ENCODE results near the gene NECTIN2. TPM values are rescaled to one million over a fixed set of nuclear protein-coding genes. Genes with fewer than 3 reads are reported as not detected.
"Not testable (repeated sequence)": the region's sequence is repeated elsewhere in the genome, so short reads cannot be mapped to it uniquely, and the experiment has no call there.

NECTIN2 gene
- polyA plus RNA-seq, 4 donors = 149 to 180 (median 159) TPM

DNA sequence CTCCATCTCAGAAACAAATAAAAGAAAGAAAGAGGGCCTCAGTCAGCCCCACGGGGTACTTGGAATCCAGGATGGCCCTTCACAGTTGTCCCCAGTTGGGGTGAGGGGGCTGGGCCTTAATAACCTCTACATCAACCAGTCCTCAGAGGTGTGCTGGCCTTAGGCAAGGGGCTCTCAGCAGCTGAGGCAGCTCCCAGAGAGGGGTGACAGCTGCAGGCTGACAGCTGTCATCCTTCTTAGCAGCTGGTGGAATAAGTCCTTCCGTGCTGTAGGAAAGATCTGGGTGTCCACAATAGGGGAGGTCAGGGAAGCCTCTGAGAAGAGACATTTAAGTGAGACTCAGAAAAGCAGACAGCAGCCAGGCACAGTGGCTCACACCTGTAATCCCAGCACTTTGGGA lies 29.8 kb upstream of the NECTIN2 start:
- no peak for DNase-seq (ENCODE audit: low read depth in 4 of 4, low spot score in 3 of 4)

DNA sequence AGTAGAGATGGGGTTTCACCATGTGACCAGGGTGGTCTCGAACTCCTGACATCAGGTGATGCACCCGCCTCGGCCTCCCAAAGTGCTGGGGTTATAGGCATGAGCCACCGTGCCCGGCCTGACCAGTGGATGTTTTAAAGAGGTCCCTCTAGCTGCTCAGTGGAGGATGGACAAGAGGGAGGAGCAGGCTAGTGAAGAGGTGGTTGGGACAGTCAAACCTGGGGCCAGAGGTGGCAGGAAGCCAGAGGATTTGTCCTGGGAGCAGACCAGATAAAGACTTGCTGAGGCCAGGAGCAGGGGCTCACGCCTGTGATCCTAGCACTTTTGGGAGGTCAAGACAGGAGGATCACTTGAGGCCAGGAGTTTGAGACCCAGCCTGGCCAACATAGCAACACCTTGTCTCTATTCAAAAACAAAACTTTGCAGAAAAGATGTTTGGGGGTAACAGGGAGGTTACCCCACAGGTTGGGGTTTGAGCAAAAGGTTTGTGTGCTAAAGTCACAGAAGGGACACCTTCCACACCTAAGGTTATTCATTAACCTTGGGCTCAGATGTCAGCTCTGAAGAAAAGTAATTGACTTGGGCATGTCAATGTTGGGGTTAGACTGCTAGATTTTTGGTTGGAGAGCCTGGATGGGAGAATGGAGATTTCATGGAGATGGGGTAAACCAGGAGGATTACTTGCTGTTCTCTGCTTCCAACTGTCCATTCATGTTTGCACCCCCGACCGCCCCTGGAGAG lies 28.2 kb upstream of the NECTIN2 start:
- no peak for DNase-seq (ENCODE audit: low read depth in 4 of 4, low spot score in 3 of 4)

DNA sequence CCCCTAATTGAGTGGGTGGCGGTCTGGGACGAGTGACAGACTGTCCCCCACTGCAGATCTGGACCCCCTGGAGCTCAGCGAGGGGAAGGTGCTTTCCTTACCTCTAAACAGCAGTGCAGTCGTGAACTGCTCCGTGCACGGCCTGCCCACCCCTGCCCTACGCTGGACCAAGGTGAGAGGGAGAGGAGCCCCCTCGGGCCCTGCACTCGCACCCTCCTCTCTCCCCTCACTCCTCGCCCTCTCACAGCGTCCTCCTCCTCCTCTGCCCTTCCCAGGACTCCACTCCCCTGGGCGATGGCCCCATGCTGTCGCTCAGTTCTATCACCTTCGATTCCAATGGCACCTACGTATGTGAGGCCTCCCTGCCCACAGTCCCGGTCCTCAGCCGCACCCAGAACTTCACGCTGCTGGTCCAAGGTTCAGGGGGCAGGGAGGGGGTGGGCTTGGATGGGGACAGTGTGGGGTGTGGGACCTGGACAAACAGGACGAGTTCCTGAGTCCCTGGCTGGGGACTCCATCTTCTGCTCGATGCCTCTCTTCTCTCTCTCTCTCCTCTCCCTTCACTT lies 27.5 kb upstream of the NECTIN2 start:
- DNase-seq (ENCODE audit: low read depth in 4 of 4, low spot score in 3 of 4) = no peak

DNA sequence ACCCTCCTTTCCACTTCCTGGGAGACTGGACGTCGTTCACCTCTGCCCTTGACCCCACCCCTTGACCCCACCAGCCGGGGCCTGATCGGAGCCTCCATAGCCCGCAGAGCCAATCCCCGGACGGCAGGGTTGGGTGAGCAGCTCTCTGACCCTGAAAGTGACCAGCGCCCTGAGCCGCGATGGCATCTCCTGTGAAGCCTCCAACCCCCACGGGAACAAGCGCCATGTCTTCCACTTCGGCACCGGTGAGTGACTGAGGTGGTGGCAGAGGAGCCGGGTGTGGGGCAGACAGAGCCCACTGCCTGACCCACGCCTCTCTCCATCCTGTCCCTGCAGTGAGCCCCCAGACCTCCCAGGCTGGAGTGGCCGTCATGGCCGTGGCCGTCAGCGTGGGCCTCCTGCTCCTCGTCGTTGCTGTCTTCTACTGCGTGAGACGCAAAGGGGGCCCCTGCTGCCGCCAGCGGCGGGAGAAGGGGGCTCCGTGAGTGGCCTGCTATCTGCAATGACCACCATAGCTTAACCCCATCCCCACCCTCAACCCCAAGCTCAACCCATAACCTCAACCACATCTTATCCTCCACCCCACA lies 26.8 kb upstream of the NECTIN2 start:
- no peak for DNase-seq (ENCODE audit: low read depth in 4 of 4, low spot score in 3 of 4)

DNA sequence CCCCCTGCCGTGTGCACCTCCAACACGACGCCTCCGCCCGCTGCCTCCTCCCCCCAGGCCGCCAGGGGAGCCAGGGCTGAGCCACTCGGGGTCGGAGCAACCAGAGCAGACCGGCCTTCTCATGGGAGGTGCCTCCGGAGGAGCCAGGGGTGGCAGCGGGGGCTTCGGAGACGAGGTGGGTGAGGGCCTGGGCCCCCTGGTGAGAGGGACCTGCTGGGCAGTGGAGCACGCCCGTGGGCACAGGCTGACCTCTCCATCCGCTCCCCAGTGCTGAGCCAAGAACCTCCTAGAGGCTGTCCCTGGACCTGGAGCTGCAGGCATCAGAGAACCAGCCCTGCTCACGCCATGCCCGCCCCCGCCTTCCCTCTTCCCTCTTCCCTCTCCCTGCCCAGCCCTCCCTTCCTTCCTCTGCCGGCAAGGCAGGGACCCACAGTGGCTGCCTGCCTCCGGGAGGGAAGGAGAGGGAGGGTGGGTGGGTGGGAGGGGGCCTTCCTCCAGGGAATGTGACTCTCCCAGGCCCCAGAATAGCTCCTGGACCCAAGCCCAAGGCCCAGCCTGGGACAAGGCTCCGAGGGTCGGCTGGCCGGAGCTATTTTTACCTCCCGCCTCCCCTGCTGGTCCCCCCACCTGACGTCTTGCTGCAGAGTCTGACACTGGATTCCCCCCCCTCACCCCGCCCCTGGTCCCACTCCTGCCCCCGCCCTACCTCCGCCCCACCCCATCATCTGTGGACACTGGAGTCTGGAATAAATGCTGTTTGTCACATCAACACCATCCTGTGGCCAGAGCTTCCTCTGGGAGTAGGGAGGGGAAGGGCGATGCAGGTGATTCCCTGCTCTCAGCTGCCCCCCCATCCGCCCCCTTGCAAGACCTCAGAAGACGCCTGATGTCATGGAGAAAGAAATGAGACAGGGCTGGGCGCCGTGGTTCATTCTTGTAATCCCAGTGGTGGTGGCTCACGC lies 25.2 kb upstream of the NECTIN2 start:
- DNase-seq (ENCODE audit: low read depth in 4 of 4, low spot score in 3 of 4) = no peak

DNA sequence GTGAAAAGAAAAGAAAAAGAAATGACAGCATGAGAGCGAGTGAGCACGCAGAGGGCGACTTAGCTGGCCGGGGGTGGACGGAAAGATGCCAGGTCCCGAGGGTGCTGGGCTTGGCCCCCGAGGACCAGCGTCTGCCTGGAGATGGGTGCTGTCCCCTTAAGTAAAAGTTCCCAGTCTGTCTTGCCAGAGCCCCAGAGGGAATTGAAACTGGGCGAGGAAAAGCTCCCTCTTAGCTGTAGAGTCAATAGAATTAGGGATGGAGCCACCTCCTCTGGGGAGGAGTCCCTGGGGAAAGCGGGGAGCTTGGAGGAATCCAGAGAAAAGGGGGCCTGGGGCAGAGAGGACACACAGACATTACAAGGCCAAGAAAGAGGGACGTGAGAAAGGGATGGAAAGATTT lies 23.9 kb upstream of the NECTIN2 start:
- no peak for DNase-seq (ENCODE audit: low read depth in 4 of 4, low spot score in 3 of 4)

DNA sequence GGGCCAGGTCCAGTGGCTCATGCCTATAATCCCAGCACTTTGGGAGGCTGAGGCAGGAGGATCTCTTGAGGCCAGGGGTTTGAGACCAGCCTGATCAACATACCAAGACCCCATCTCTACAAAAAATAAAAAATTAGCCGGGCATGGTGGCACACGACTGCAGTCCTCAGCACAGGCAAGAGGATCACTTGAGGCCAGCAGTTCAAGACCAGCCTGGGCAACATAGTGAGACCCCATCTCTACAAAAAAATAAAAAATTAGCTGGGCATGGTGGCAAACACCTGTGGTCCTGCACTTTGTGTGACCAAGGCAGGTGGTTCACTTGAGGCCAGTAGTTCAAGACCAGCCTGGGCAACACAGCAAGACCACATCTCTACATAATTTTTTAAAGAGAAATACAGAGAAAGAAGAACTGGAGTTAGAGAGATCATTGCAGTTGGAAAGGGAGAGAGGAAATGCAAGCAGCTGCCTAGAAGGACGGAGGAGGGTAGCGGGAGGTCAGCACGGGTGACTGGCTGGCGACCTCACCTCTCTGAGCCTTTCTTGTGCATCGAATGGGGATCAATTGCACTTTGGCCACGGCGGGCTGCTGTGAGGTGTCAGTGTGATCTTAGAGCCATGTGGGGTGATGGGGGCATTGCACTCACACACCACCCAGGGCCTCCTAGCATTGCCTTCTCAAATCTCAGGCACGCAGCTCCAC lies 23.3 kb upstream of the NECTIN2 start:
- no peak for DNase-seq (ENCODE audit: low read depth in 4 of 4, low spot score in 3 of 4)

DNA sequence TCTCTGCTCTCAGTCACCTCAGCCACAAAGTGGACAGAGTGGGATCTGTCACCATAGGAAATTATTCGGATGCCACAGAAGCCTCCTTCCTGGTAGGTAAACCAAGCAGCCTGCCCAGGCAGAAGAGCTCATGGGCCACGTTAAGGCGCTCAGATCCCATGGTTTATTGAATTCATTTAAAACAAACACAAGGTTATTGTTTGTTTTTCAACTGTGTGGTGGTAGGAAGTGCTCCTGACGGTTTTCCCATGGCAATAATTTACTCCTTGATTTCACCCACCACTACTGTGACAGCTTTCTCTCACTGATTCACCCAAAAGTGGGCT lies 22.8 kb upstream of the NECTIN2 start:
- no peak for DNase-seq (ENCODE audit: low read depth in 4 of 4, low spot score in 3 of 4)

DNA sequence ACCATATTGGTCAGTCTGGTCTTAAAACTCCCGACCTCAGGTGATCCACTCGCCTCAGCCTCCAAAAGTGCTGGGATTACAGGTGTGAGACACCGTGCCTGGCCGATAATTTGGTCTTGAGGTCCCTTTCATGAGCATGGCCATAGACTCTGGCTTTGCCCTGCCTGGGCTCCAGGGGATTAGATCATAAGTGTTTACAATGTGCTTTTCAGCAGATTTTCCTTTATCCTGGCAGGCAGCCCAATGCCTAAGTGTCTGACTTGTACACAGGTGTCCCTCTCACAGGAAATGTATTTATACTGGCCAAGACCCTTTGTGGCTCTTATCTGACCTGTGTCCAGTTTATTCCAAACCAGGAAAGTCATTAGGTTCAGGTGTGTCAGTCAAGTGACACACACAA lies 21.3 kb upstream of the NECTIN2 start:
- no peak for DNase-seq (ENCODE audit: low read depth in 4 of 4, low spot score in 3 of 4)

DNA sequence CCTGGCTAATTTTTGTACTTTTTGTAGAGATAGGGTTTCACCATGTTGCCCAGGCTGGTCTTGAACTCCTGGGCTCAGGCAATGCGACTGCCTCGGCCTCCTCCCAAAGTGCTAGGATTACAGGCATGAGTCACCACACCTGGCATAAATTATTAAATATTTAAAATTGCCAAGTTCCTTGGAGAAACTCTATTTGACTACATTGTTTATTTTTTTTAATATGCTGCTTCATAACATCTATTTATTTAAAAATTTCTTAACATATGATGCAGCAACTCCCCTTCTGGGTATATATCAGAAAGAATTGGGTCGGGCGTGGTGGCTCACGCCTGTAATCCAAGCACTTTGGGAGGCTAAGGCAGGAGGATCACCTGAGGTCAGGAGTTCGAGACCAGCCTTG lies 13.2 kb upstream of the NECTIN2 start:
- not testable (repeated sequence) for DNase-seq (ENCODE audit: low read depth in 4 of 4, low spot score in 3 of 4)

DNA sequence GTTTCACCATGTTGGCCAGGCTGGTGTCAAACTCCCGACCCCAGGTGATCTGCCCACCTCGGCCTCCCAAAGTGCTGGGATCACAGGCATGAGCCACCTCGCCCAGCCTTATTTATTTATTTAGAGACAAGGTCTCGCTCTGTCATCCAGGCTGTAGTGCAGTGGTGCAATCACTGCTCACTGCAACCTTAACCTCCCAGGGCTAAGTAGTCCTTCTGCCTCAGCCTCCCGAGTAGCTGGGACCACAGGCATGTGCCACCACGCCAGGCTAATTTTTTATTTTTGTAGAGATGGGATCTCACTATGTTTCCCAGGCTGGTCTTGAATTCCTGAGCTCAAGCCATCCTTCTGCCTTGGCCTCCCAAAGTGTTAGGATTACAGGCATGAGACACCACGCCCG lies 11.7 kb upstream of the NECTIN2 start:
- DNase-seq (ENCODE audit: low read depth in 4 of 4, low spot score in 3 of 4) = not testable (repeated sequence)

DNA sequence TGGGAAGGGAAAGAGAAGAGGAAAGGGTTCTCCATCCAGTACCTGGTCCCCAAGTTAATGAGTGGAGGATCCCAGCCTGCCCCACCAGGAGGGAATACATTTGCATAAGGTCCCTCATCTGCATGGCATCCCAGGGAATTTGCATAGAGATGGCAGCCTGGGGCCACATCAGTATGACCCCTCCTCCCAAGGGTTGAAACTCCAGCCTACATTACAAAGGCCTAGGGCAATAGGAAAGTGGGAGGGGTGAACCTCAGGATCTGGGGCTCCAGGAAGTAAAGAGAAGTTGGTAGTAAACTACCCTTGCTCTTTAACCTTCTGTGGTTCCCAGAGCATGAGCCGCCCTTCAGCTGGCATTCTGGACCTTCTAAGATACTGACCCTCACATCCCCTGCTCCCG lies 6.8 kb upstream of the NECTIN2 start:
- DNase-seq (ENCODE audit: low read depth in 4 of 4, low spot score in 3 of 4) = no peak

DNA sequence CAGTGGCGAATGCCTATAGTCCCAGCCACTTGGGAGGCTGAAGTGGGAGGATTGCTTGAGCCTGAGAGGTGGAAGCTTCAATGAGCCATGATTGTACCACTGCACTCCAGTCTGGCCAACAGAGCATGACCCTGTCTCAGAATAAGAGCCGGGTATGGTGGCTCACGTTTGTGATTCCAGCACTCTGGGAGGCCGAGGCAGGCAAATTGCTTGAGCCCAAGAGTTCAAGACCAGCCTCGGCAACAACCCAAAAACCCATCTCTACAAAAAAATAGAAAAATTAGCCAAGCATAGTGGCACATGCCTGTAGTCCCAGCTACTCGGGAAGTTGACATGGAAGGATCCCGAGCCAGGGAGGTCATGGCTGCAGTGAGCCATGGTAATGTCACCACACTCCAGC lies 5.3 kb upstream of the NECTIN2 start:
- no peak for DNase-seq (ENCODE audit: low read depth in 4 of 4, low spot score in 3 of 4)

DNA sequence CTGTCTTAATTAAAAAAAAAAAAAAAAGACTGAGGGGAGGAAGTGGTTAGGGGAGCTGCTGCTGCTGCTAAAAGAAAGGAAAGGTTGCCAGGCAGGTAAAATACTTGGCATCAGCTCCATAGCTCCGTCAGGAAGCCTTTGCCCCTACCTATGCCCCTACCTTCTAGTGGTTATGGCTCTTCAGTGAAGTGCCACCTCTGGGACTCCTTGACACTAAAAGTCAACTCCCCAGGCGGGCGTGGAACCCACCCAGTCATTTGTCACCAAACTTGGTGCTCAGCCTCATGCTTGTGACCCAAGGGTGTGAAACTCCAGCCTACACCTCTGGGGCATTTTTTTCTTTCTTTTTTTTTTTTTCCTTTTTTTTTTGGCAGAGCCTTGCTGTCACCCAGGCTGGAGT lies 4.9 kb upstream of the NECTIN2 start:
- no peak for DNase-seq (ENCODE audit: low read depth in 4 of 4, low spot score in 3 of 4)

DNA sequence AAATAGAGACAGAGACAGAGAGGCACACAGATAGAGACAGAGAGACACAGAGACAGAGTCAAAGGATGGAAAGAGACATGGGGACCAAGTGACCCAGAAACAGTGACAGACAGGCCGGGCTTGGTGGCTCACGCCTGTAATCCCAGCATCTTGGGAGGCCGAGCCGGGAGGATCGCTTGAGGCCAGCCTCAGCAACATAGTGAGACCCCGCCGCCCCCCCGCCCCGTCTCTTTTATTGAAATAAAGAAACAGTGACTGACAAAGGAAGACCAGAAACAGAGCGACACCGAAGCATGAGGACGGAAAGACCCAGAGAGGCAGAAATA lies 848 bp upstream of the NECTIN2 start:
- DNase-seq (ENCODE audit: low read depth in 4 of 4, low spot score in 3 of 4) = no peak

DNA sequence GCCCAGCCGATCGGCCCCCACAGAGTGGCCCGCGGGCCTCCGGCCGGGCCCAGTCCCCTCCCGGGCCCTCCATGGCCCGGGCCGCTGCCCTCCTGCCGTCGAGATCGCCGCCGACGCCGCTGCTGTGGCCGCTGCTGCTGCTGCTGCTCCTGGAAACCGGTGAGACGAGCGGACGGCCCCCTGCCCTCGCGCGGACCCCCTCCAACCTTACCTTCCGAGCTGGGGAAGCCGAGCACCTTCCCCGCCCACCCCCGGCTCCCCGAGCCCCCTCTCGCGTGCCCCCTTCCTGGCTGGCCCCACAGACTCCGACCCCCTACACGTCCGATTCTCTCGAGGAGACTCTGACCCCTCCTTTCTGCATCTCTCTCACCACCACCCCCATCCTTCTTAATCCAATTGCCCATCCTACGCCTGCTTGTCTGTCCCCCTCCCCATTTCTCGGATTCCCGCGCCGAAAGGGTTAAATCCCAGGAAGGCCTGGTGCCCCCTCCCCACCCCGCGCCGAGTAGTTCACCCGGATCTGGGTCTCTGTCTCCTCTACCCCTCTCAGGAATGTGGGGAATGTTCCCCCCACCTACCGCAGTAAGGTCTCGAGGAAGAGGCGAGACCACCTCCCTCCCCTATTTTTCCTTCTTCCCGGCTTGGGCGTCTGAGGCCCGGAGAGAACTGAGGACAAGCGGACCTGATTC lies 502 bp downstream of the NECTIN2 start:
- peak in 3 of 4 donors; percentile 47 to 61 (median 52) for DNase-seq (ENCODE audit: low read depth in 4 of 4, low spot score in 3 of 4)

DNA sequence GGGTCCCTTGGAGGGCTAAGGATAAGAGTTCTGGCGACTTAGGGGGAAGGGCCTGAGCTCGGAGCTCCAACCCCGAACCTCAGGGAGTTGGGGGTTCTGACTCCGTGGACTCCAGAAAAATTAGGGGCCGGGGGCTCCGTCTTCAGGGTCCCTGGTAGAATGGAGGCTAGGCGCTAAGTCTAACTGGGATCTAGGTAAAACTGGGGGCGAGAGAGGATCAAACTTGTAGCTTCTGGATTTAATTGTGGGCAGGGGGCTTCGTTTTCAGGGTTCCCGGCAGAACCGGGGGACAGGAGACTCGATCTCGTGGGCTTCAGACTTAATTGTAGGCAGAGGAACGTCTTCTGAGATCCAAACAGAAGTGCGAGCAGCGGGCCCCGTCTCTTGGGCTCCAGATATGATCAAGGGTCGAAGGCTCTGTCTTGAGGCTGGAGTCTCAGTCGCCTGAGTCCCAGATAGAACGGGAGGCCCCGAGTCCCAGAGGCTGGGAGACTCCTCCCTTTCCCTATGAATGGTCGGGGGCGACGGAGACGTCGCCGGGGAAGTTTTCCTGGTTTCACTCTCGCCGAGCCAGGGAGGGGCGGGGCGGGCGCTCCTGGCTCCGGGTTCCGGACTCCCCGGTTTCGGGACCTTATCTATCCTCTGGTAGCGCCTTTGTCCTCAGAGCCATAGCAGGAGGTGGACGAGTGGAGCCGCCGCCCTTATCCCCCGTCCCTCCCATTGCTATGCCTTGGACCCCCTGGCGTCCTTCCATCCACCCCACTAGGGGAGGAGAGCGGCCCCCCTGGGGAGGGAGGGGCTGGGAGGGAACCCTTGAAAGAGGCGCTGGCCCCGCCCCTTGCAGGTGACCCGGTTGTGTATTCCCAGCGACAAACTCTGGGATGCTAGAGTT lies 1.3 kb downstream of the NECTIN2 start:
- DNase-seq (ENCODE audit: low read depth in 4 of 4, low spot score in 3 of 4) = peak; percentile 55 to 66 (median 57)

DNA sequence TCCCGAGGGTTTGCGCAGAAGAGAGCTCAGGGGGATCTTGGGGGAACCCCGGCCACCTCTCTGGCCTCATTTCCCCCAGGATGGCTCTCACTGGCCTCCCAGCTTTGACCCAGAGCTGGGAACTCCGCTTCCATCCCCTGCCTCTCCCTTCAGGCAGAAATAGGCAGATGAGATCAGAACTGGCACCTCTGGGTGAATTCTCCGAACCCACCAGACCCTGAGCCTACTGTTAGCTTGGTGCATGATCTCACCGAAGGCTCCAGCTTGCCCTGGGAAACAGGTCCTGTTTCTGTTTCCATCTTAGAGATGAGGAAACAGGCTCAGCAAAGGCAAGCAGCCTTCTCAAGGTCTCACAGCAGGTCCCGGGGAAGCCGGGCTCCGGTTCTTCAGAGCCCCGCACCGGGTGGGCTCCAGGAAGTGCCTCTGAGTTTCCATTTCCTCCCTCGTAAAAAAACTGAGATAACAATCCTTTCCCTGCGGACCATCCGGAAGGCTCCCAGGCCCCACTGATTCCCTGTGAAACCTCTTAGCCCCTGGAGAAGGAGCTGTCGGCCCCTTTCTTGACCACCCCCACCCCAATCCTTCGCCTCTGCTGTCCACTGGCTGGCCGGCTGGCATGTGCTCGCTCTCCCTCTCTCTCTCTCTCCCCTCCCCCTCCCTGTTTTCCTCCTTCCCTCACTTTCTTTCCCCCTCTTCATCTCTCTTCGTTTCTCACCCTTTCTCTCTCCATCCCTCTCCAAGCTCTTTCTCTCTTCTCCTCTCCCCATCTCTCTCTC lies 2.1 kb downstream of the NECTIN2 start:
- peak in 2 of 4 donors; percentile 25 to 38 for DNase-seq (ENCODE audit: low read depth in 4 of 4, low spot score in 3 of 4)

Data from right renal pelvis (tissue), 4 donors.